NCI-H1417 treated with DMSO at 0.1 percent for 48 hours (cell line): Measurements from ENCODE around the gene NEAT1.

ENCODE experiments used
- DNase-seq: peaks from one replicate; lab custom pipeline; 2025; lab: John Stamatoyannopoulos, UW

Gene NEAT1

DNA sequence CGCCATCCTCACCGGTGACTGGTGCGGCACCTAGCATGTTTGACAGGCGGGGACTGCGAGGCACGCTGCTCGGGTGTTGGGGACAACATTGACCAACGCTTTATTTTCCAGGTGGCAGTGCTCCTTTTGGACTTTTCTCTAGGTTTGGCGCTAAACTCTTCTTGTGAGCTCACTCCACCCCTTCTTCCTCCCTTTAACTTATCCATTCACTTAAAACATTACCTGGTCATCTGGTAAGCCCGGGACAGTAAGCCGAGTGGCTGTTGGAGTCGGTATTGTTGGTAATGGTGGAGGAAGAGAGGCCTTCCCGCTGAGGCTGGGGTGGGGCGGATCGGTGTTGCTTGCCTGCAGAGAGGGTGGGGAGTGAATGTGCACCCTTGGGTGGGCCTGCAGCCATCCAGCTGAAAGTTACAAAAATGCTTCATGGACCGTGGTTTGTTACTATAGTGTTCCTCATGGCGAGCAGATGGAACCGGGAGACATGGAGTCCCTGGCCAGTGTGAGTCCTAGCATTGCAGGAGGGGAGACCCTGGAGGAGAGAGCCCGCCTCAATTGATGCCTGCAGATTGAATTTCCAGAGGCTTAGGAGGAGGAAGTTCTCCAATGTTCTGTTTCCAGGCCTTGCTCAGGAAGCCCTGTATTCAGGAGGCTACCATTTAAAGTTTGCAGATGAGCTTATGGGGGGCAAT is 1.1 kb downstream of the NEAT1 start:
- no peak for DNase-seq

DNA sequence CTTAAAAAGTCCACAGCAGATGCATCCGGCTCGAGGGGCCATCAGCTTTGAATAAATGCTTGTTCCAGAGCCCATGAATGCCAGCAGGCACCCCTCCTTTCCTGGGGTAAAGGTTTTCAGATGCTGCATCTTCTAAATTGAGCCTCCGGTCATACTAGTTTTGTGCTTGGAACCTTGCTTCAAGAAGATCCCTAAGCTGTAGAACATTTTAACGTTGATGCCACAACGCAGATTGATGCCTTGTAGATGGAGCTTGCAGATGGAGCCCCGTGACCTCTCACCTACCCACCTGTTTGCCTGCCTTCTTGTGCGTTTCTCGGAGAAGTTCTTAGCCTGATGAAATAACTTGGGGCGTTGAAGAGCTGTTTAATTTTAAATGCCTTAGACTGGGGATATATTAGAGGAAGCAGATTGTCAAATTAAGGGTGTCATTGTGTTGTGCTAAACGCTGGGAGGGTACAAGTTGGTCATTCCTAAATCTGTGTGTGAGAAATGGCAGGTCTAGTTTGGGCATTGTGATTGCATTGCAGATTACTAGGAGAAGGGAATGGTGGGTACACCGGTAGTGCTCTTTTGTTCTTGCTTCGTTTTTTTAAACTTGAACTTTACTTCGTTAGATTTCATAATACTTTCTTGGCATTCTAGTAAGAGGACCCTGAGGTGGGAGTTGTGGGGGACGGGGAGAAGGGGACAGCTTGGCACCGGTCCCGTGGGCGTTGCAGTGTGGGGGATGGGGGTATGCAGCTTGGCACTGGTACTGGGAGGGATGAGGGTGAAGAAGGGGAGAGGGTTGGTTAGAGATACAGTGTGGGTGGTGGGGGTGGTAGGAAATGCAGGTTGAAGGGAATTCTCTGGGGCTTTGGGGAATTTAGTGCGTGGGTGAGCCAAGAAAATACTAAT is 1.9 kb downstream of the NEAT1 start:
- no peak for DNase-seq

DNA sequence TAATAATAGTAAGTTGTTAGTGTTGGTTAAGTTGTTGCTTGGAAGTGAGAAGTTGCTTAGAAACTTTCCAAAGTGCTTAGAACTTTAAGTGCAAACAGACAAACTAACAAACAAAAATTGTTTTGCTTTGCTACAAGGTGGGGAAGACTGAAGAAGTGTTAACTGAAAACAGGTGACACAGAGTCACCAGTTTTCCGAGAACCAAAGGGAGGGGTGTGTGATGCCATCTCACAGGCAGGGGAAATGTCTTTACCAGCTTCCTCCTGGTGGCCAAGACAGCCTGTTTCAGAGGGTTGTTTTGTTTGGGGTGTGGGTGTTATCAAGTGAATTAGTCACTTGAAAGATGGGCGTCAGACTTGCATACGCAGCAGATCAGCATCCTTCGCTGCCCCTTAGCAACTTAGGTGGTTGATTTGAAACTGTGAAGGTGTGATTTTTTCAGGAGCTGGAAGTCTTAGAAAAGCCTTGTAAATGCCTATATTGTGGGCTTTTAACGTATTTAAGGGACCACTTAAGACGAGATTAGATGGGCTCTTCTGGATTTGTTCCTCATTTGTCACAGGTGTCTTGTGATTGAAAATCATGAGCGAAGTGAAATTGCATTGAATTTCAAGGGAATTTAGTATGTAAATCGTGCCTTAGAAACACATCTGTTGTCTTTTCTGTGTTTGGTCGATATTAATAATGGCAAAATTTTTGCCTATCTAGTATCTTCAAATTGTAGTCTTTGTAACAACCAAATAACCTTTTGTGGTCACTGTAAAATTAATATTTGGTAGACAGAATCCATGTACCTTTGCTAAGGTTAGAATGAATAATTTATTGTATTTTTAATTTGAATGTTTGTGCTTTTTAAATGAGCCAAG is 2.7 kb downstream of the NEAT1 start:
- no peak for DNase-seq

DNA sequence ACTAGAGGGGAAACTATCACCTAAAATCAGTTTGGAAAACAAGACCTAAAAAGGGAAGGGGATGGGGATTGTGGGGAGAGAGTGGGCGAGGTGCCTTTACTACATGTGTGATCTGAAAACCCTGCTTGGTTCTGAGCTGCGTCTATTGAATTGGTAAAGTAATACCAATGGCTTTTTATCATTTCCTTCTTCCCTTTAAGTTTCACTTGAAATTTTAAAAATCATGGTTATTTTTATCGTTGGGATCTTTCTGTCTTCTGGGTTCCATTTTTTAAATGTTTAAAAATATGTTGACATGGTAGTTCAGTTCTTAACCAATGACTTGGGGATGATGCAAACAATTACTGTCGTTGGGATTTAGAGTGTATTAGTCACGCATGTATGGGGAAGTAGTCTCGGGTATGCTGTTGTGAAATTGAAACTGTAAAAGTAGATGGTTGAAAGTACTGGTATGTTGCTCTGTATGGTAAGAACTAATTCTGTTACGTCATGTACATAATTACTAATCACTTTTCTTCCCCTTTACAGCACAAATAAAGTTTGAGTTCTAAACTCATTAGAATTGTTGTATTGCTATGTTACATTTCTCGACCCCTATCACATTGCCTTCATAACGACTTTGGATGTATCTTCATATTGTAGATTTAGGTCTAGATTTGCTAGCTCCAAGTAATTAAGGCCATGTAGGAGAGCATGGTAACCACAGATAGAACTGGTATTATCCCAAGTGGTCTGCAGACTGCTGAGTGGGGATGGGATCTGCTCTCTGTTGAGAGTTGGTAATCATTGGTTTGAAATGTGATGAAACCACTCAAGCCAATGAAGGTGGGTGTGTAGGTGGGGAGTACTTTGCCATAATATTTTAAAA is 3.6 kb downstream of the NEAT1 start:
- no peak for DNase-seq

DNA sequence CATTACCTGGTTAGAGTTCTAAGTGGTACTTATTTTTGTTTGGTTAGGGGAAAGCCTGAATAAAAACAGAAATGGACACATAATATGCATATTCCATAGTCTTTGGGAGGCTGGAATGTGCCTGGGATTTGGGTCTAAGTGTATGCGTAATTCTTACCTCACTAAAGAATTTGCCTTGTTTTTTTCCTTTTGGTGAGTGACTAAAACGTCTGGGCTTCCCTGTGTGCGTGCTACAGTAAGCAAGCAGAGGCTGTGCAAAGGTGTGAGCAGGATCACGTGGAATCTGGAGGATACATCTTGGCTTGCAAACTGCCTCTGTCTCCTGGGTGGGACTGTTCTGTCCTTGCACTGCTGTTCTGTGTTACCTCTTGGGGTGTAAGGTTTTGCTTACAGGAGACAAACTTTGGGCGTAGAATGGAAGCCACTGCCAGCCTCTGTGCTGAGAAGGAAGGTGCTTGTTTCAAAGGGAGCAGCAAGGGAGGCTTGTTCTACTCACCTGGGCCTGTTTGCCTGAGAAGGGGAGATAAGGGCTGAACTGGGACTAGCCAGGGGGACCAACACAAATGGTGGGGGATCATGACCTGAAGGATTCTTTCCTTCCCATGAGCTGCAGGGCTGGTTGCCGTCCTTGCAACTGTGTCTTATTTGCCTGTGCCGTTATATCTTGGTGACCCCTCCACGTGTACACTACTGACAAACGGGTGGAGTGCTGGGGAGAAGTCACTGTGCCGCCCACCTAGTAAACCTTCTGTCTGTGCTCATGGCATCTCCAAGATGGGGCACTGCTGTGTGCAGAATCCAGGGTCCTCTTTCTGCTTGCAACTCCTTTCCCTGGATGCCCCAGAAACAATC is 4.5 kb downstream of the NEAT1 start:
- DNase-seq = no peak

DNA sequence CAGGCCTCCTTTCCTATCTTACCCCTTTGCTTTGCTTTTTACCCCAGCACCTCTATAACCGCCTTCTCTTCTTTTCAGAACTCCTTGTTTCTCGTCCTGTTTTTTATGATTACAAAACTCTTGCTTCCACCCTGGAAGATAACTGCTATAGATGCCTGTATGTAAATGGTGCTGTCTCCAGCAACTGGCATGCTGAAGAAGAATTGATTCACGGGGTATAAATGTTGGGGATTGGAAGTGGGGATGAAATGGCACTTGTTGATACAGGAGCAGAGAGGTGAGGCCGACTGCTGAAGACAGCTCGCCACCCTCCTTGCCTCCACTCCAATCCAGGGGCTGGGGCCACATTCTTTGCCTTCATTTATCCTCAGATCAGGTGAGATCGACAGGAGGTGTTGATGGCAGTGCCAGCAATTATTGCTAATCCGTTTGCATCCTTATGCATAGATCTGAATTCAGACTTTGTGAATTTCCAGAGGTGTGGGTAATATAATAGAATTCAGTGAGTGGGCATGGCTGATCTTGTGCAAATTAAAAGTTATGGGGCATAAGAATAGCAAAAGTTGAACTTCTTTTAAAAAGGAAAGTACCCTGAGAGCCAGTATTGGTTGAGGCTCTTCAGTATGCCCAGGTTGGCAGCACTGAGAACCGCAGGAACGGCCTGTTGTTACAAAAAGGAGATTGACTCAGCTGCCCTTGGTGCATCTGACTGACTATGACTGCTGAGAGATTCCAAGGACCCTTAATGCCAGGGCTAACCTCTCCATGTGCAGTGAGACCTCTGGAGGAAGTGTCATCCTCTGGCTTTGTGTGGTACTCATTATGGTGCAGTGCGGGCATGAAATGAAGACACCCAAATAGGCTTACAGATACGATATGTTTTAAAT is 5.3 kb downstream of the NEAT1 start:
- no peak for DNase-seq

DNA sequence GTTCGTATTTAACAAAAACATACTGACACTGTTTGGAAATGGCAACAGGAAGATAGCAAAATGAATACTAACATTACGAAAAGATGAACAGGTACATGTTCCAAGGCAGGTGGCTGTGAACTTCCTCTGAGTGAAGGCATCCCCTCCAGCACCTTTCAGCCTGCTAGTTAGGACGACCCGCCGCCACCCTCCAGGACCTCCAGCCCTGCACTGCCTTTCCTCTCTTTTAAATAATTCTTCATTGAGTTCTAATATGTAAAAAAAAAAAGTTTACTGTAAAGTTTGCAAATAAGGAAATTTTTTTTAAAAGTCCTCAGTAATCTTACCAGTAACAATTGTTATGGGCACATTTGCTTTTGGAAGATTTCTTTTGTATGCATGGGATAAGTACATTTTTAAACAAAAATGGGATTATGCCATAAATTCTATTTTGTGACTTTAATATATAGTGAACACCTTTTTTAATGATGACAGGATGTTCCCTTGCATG is 6.0 kb downstream of the NEAT1 start:
- no peak for DNase-seq

DNA sequence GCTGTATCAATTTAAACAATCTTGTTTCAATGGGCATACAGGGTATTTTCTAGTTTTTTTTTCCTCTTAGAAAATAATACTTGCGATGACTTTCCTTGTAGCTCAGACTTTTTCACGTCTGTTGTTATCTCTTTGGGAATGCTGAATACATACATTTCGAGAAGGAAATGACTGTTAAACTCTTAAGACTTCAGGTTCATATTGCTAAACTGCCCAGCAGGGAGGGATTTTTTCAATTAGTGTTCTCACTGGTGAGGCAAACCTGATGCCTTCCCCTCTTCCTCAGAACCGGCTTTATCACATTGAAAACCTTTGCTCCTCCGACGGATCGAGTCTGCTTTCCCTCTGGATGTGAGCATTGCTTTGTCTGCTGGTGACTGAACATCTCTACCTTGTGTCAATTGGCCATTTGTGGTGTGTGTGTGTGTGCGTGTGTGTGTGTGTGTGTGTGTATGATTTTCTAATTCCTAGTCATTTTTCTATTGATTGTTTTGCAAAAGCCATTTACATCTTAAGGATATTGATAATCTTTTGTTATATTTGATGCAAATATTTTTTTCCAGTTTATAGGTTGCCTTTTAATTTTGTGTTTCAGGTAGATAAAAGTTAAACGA is 6.6 kb downstream of the NEAT1 start:
- DNase-seq = no peak

DNA sequence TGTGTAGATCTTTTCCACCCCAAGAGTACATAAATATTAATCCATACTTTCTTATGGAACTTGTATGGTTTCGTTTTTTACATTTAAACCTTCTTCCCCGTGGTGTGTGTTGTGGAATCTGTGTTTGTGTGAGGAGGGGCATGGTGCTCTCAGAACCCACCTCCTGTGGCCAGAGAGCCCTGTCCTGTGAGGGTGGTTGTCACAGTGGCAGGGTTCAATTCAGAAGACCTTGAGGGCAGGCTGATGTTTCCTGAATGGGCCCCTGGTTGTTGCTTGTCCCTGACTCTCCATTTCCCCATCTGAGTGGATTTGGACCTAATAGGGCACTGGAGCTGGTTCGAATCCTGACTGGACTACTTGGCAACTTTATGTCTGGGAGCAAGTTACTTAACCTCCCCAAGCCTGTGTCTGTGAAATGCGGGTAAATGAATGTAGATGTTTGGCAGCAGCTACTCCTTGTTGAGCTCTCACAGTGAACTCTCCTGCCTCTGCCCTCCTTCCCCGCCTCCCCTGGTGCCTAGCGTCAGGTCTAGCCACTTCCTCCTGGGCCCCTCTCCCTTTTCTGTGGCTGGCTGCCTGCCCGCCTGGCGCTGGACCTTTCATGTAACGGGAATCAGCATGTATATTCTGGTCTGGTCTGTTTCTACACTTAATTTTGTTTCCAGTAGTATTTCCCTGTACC is 7.3 kb downstream of the NEAT1 start:
- DNase-seq = no peak

DNA sequence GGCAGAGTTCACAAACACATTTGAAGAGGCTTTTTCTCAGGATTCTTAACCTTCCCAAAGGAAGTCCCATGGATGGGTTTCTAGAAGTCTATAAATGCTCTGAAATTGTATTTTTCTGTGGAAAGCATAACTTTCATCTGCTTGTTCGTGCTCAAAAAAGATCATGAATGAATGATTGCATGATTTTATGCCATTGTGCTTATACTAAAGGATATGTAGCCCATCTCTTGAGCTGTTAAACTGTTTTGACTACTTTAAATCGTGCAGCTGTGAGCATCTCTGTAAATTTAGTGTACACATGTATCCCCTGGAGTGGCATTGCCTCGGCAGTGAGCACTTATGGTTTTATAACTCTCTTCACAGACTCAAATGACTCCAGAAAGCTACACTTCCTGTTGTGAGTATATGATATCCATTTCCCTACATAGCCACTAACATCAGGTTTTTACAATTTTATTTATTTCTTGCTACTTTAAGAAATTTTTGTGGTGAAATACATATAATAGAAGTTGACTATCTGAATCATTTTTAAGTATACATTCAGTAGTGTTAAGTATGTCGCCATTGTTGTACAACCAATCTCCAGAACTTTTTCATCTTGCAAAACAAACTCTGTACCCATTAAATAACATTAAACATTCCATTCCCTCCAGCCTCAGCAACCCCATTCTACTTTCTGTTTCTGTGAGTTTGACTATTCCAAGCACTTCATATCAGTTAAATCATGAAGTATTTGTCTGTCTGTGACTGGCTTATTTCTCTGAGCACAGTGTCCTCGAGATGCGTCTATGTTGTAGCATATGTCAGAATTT is 8.0 kb downstream of the NEAT1 start:
- no peak for DNase-seq

DNA sequence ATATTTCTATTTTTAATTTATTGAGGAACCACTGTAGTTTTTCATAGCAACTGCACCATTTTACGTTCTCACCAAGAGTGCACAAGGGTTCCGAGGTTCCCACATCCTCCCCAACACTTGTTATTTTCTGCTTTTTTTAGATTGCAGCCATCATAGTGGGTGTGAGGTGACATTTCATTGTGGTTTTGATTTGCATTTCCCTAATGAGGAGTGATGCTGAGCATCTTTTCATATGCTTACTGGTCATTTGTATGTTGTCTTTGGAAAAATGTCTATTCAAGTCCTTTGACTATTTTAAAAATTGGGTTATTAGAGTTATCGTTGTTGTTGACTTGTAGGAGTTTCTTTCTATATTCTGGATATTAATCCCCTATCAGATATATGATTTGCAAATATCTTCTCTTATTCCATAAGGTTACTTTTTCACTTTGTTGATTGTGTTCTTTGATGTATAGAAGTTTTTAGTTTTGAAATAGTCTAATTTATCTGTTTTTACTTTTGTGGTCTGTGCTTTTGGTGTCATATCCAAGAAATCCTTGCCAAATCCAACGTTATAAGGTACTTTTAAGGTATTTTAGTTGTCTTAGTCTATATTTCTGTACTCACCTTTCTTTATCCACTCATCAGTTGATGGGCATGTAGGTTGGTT is 9.0 kb downstream of the NEAT1 start:
- no peak for DNase-seq

DNA sequence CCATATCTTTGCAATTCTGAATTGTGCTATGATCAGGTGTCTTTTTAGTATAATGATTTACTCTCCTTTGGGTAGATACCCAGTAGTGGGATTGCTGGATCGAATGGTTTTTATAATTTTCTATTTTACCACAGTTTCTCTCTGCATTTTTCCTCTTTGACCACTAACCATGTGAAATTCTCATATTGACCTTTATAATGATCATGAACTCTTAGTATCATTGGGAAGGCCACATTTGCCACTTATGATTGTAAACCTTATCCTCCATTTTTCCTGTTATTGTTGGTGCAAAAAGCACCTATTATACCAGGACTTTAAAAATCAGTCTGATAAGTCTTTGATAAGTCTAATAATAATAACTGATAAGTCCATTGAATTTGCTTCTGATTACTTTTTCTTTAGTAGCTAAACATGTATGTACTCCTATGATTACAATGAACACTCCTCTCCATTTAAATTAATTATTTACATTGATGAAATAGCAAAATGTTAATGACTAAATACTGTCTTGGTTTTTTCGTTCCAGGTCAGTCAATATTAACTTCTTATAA is 9.6 kb downstream of the NEAT1 start:
- no peak for DNase-seq

DNA sequence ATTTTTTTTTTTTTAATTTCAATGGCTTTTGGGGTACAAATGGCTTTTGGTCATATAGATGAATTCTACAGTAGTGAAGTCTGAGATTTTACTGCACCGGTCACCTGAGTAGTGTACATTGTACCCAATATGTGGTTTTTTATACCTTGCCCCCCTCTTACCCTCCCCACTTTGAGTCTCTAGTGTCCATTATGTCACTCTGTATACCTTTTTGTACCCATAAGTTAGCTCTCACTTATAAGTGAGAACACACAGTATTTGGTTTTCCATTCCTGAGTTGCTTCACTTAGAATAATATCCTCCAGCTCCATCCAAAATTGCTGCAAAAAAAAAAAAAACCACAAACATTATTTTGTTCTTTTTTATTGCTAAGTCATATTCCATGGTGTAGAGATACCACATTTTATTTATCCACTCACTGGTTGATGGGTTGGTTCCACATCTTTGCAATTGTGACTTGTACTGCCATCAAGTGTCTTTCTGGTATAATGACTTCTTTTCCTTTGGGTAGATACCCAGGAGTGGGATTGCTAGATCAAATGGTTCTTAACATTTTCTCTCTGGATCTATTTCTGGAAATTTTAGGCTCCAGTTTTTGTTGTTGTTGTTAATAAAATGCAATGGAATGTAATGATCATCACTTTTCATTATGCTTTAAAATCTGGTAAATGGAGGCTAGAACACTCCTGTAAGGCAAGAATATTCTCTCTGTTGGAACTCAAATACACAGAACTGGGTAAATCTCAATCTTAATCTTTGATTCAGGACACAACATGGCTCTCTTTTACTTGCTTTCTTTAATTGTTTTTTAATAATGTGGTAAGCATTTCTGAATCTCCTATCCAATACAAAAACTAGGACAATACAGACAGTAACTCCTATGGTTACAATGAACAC is 10.3 kb downstream of the NEAT1 start:
- no peak for DNase-seq

DNA sequence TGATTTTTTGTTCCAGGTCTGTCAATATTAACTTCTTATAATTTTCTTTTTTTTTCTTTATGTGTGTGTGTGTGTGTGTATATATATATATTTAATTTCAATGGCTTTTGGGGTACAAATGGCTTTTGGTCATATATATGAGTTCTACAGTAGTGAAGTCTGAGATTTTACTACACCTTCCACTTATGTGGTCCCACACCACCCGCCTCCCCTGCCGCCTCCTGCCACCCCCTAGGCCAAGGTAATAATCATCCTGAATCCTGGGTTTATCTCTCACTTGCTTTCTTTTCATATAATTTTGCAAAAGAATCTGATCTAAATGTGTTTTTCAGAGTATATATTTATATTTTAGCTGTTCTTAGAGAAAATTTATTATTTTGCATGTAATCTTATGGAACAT is 11.1 kb downstream of the NEAT1 start:
- no peak for DNase-seq

DNA sequence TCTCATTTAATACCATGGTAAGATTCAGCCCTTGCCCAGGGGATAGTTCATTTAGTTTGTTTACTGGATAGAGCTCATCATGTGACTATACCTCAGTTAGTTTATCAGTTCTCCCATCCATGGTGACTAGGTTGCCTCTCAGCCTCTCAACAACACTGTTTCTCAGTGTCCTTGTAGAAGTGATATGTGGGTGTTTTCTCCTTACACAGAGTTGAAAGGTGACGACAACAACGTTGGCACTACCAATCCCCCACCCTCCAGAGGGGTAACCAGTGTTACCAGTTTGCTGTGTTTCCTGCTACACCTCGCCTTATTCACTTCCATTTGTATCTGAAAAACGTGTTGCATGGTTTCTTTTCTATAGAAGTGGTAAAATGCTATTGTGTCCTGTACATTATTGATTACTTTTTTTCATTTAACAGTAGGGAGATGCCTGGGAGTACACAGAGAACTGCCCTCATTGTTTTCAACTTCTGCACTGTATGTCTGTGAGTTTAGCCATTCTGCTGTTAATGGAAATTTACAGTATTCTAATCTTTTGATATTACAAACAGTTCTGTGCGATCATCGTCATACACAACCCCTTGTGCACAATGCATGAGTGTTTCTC is 11.6 kb downstream of the NEAT1 start:
- DNase-seq = no peak
